HepG2 (cell line): ENCODE measurements around the gene ARL5A. TPM values are rescaled to one million over a fixed set of nuclear protein-coding genes. Genes with fewer than 3 reads are reported as not detected.

Experiments
- ASH2L ChIP-seq: fragments of 300-600, 200-600 bp; sonication (generic); IDR thresholded peaks from 2 replicates; pipeline ENCODE4 v1.7.0; 2017; ENCODE audit warnings: low read depth, mild to moderate bottlenecking, moderate library complexity, mixed read lengths, low read length; ENCODE audit not compliant: insufficient read length
- BATF2 ChIP-seq: sonication (generic); formaldehyde crosslinking; IDR thresholded peaks from 2 replicates; pipeline ENCODE4 v1.8.0; 2022; ENCODE audit warnings: mild to moderate bottlenecking, missing genetic modification reagents, moderate library complexity
- EP300 ChIP-seq, 3 experiments: sonication (generic) in 1 of 3; formaldehyde crosslinking in 1 of 3; IDR thresholded peaks; 2 replicates each; pipeline versions ENCODE4 v1.5.1 to v1.6.1; 2011 to 2020; ENCODE audit warnings: low read depth in 2 of 3, low read length in 2 of 3, borderline replicate concordance in 1 of 3, improper control_type of control experiment in 1 of 3, mild to moderate bottlenecking in 1 of 3, missing genetic modification reagents in 1 of 3, moderate library complexity in 1 of 3
- FOSL2 ChIP-seq: sonication (generic); formaldehyde crosslinking; IDR thresholded peaks from 2 replicates; pipeline ENCODE4 v1.4.0; 2020; ENCODE audit warnings: missing genetic modification reagents
- FOXA3 ChIP-seq: IDR thresholded peaks from 2 replicates; pipeline ENCODE4 v1.6.1; 2016; ENCODE audit warnings: missing genetic modification reagents, missing compliant biosample characterization
- FOXP4 ChIP-seq: sonication (generic); formaldehyde crosslinking; IDR thresholded peaks from 2 replicates; pipeline ENCODE4 v1.4.0; 2020; ENCODE audit warnings: missing genetic modification reagents
- GATAD2A ChIP-seq: IDR thresholded peaks from 2 replicates; pipeline ENCODE4 v1.6.1; 2016
- HMG20A ChIP-seq: IDR thresholded peaks from 2 replicates; pipeline ENCODE4 v1.6.1; 2016; ENCODE audit warnings: borderline replicate concordance
- IKZF1 ChIP-seq: fragments of 450-650 bp; IDR thresholded peaks from 2 replicates; pipeline ENCODE4 v1.7.1; 2016
- KAT8 ChIP-seq: IDR thresholded peaks from 2 replicates; pipeline ENCODE4 v1.6.1; 2016; ENCODE audit warnings: missing genetic modification reagents, missing compliant biosample characterization
- MAFF ChIP-seq: IDR thresholded peaks from 2 replicates; pipeline ENCODE4 v1.6.1; 2011; ENCODE audit warnings: low read depth, low read length, improper control_type of control experiment
- NCOR1 ChIP-seq: fragments of 200-600 bp; sonication (generic); IDR thresholded peaks from 2 replicates; pipeline ENCODE4 v1.7.0; 2017; ENCODE audit warnings: antibody characterized with exemption, low read length, borderline replicate concordance
- PAXIP1 ChIP-seq: sonication (generic); formaldehyde crosslinking; conservative IDR thresholded peaks from 2 replicates; pipeline ENCODE4 v1.4.0; 2020; ENCODE audit warnings: mild to moderate bottlenecking, missing genetic modification reagents, moderate library complexity
- PPARG ChIP-seq: conservative IDR thresholded peaks from 2 replicates; pipeline ENCODE4 v1.6.1; 2016; ENCODE audit warnings: missing biosample characterization, missing genetic modification reagents
- RCOR2 ChIP-seq: IDR thresholded peaks from 2 replicates; pipeline ENCODE4 v1.6.1; 2016; ENCODE audit warnings: missing biosample characterization, missing genetic modification reagents
- RXRB ChIP-seq: IDR thresholded peaks from 2 replicates; pipeline ENCODE4 v1.6.1; 2016; ENCODE audit warnings: borderline replicate concordance, missing genetic modification reagents, missing compliant biosample characterization
- SIX1 ChIP-seq: sonication (generic); formaldehyde crosslinking; IDR thresholded peaks from 2 replicates; pipeline ENCODE4 v1.4.0; 2020; ENCODE audit warnings: missing genetic modification reagents, borderline replicate concordance
- SKI ChIP-seq: fragments of 450-650 bp; IDR thresholded peaks from one replicate; pipeline ENCODE4 v1.6.1; 2018; ENCODE audit warnings: mild to moderate bottlenecking; ENCODE audit not compliant: partially characterized antibody
- SOX13 ChIP-seq, 3 experiments: fragments of 450-650 bp in 1 of 3; sonication (generic) in 1 of 3; formaldehyde crosslinking in 1 of 3; IDR thresholded peaks in 2 of 3; conservative IDR thresholded peaks in 1 of 3; 2 replicates each; pipeline versions ENCODE4 v1.5.0 to v1.6.1; 2016 to 2020; ENCODE audit warnings: antibody characterized with exemption in 1 of 3, mild to moderate bottlenecking in 1 of 3, missing compliant biosample characterization in 1 of 3, missing genetic modification reagents in 1 of 3, moderate library complexity in 1 of 3
- SOX6 ChIP-seq, 2 experiments: fragments of 450-650 bp in 1 of 2; sonication (generic) in 1 of 2; formaldehyde crosslinking in 1 of 2; IDR thresholded peaks; 2 replicates each; pipeline versions ENCODE4 v1.4.0 to v1.6.1; 2017 to 2020; ENCODE audit warnings: antibody characterized with exemption in 1 of 2, mild to moderate bottlenecking in 1 of 2, missing genetic modification reagents in 1 of 2
- ZGPAT ChIP-seq: IDR thresholded peaks from 2 replicates; pipeline ENCODE4 v1.6.1; 2016; ENCODE audit warnings: mild to moderate bottlenecking
- polyA plus RNA-seq, 8 experiments: library from polyadenylated mRNA; depleted of rRNA in 3 of 8; stranded (reverse) in 7 of 8; unstranded in 1 of 8; fragments of >200 nt; fragmentation: Illumina TruSeq in 4 of 8; extraction: Trizol in 4 of 8; gene quantifications; 2 replicates each; pipeline versions ENCODE4 v1.2.1 to v1.2.3, GENCODE V29; 2011 to 2016; ENCODE audit warnings: low read depth in 4 of 8, missing spikeins in 1 of 8, mixed read lengths in 1 of 8; ENCODE audit not compliant: insufficient read depth in 1 of 8
- total RNA-seq, 5 experiments: library from RNA; depleted of rRNA; stranded (reverse); fragments of >200 nt; fragmentation: Illumina TruSeq; extraction: Trizol; gene quantifications; 2 replicates each; pipeline ENCODE4 v1.2.3, GENCODE V29; 2016; ENCODE audit warnings: low read depth in 1 of 5

Gene ARL5A
- total and polyA plus RNA-seq, 2 of the 13 experiments (the other 11 are each of a cell fraction or from before 2014, with no cell fraction given), result 47.5 to 149 TPM

GRCh38 chr2:151753540-151753939 is 74.7 kb downstream of the ARL5A start (continued):
- TF ChIP-seq ZGPAT (CRISPR knock-in tag) (0 out of 2 replicates have a peak, but pooled peaks have one; percentile 30), FOXP4 (CRISPR knock-in tag) (0 out of 2 replicates have a peak, but pooled peaks have one; percentile 17), SOX6 (IDR thresholded peaks at IDR 0.05) (no peak), SOX6 (CRISPR knock-in tag; IDR thresholded peaks at IDR 0.05) (peak; percentile 11; the same call in 1 of the 2 replicates), SIX1 (peak; percentile 36; the same call in 1 of the 2 replicates), EP300 (IDR thresholded peaks at IDR 0.05; ENCODE audit: low read depth in 2 of 2, low read length in 2 of 2) (peak in 1 of 2 experiments; percentile 48; a peak in 1 of 4 replicates), EP300 (CRISPR knock-in tag; IDR thresholded peaks at IDR 0.05; ENCODE audit: borderline replicate concordance) (no peak), MAFF (0 out of 2 replicates have a peak, but pooled peaks have one; percentile 19), SOX13 (IDR thresholded peaks at IDR 0.05) (no peak), SOX13 (CRISPR knock-in tag; conservative IDR thresholded peaks at IDR 0.05 in 1 of 2, IDR thresholded peaks at IDR 0.05 in 1 of 2) (peak in 1 of 2 experiments; percentile 77; a peak in 1 of 4 replicates), FOXA3 (CRISPR knock-in tag) (peak; percentile 52; the same call in 1 of the 2 replicates), BATF2 (CRISPR knock-in tag) (no peak), RXRB (CRISPR knock-in tag) (peak; percentile 46; the same call in 1 of the 2 replicates), SKI (peak; percentile 65), PAXIP1 (CRISPR knock-in tag) (peak; percentile 51), HMG20A (CRISPR knock-in tag) (peak; percentile 46; the same call in 1 of the 2 replicates), RCOR2 (CRISPR knock-in tag) (0 out of 2 replicates have a peak, but pooled peaks have one; percentile 24), PPARG (CRISPR knock-in tag) (peak; percentile 42; the same call in 1 of the 2 replicates), GATAD2A (CRISPR knock-in tag) (peak; percentile 56), NCOR1 (peak; percentile 18; the same call in 1 of the 2 replicates), ASH2L (peak; percentile 26), FOSL2 (peak; percentile 73), KAT8 (CRISPR knock-in tag) (0 out of 2 replicates have a peak, but pooled peaks have one; percentile 24), IKZF1 (no peak)
